ENCODE measurements around the gene DHRS13.

DNA sequence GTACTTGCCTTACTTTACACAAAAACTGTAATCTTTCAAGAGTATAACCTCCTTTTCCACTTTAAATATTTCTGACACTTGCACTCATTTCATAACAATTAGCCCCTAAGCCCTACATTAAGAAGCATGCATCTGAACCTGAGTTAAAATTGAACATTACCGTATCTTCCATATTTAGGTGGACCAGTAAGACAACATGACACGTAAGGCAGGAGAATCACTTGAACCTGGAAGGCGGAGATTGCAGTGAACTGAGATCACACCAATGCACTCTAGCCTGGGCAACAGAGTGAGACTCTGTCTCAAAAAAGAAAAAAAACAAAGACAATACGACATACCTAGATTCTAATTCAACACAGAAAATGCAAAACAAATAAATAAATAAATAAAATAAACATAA, 41.5 kb upstream of the DHRS13 start:
- TF ChIP-seq, protein P1, sequence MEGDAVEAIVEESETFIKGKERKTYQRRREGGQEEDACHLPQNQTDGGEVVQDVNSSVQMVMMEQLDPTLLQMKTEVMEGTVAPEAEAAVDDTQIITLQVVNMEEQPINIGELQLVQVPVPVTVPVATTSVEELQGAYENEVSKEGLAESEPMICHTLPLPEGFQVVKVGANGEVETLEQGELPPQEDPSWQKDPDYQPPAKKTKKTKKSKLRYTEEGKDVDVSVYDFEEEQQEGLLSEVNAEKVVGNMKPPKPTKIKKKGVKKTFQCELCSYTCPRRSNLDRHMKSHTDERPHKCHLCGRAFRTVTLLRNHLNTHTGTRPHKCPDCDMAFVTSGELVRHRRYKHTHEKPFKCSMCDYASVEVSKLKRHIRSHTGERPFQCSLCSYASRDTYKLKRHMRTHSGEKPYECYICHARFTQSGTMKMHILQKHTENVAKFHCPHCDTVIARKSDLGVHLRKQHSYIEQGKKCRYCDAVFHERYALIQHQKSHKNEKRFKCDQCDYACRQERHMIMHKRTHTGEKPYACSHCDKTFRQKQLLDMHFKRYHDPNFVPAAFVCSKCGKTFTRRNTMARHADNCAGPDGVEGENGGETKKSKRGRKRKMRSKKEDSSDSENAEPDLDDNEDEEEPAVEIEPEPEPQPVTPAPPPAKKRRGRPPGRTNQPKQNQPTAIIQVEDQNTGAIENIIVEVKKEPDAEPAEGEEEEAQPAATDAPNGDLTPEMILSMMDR (IDR thresholded peaks at IDR 0.05 in 8 of 11, conservative IDR thresholded peaks at IDR 0.05 in 3 of 11): no peak
- TF ChIP-seq POLR2A (IDR thresholded peaks at IDR 0.05) (no peak), POLR2AphosphoS5 (IDR thresholded peaks at IDR 0.05) (no peak)

Measured in spleen (tissue), 7 donors.